Measurements from ENCODE around the gene RSPO4. TPM values are rescaled to one million over a fixed set of nuclear protein-coding genes. Genes with fewer than 3 reads are reported as not detected.

The RSPO4 gene
- total RNA-seq, 1 experiment from 2014 or later, result 6.7 TPM

GRCh38 chr20:995170-995569 is 6.9 kb downstream of the RSPO4 start:
- DNase-seq, result no peak
- Histone ChIP-seq H2BK20ac (ENCODE audit: low read depth, low read length, poor library complexity, severe bottlenecking) (no peak overlapping the region), H3K18ac (ENCODE audit: insufficient read length, low read depth, low read length) (no peak overlapping the region), H4K91ac (ENCODE audit: insufficient read length, low read depth, low read length) (no peak overlapping the region), H3K79me2 (ENCODE audit: insufficient read depth, low read length) (no peaks in the 10 kb centered on the region), H3K9ac (ENCODE audit: extremely low read depth, insufficient read length, low read length) (no peak overlapping the region), H2BK5ac (ENCODE audit: insufficient read length, low read length) (no peak overlapping the region), H3K27me3 (ENCODE audit: insufficient read depth, low read length) (no peaks in the 10 kb centered on the region), H4K8ac (replicated peaks; ENCODE audit: insufficient read length, low read depth, low read length) (no peak overlapping the region), H3T11ph (ENCODE audit: low read length) (no peak overlapping the region), H3K14ac (ENCODE audit: insufficient read depth, low read length) (no peak overlapping the region), H2BK15ac (ENCODE audit: low read depth, low read length) (no peak overlapping the region), H2BK120ac (ENCODE audit: low read depth, low read length, poor library complexity, severe bottlenecking) (no peak overlapping the region), H3K27ac (ENCODE audit: insufficient read length, low read depth, low read length) (no peak overlapping the region), H3K4ac (ENCODE audit: low read depth, low read length) (no peak overlapping the region), H2AFZ (ENCODE audit: low read length) (no peak overlapping the region), H4K5ac (ENCODE audit: insufficient read length, low read depth, low read length) (no peak overlapping the region), H3K9me3 (ENCODE audit: control insufficient read depth, low read depth, low read length) (no peaks in the 10 kb centered on the region), H4K20me1 (ENCODE audit: control insufficient read depth, insufficient read depth, insufficient read length) (no peaks in the 10 kb centered on the region), H3K56ac (ENCODE audit: insufficient read length, low read depth, low read length) (no peak overlapping the region), H2BK12ac (ENCODE audit: insufficient read length, low read depth, low read length) (no peak overlapping the region), H3K4me1 (ENCODE audit: insufficient read depth, low read length) (no peaks in the 10 kb centered on the region), H3K23me2 (ENCODE audit: insufficient read length, low read depth, low read length, poor library complexity, severe bottlenecking) (no peaks in the 10 kb centered on the region), H2AK5ac (ENCODE audit: insufficient read length, low read length) (no peak overlapping the region), H3K4me2 (ENCODE audit: insufficient read depth, insufficient read length, low read length) (no peak overlapping the region), H3K79me1 (ENCODE audit: insufficient read depth, low read depth, low read length, poor library complexity, severe bottlenecking) (no peaks in the 10 kb centered on the region), H3K23ac (ENCODE audit: insufficient read length, low read depth, low read length) (no peak overlapping the region)
- H3K4me1 Mint-ChIP-seq, result peaks cover 2 to 13% of the 10 kb centered on the region in 2 experiments
- WGBS (ENCODE audit: extremely low coverage, insufficient read length, low lambda C conversion rate), result no CpG with 5 or more reads among the region's 8 CpGs
- no peaks in the 10 kb centered on the region for H3K9me3 Mint-ChIP-seq
- H3K4me3 Mint-ChIP-seq, result no peak overlapping the region
- peaks cover 7% of the 10 kb centered on the region for H3K27me3 Mint-ChIP-seq (ENCODE audit: low read depth)
- no peaks in the 10 kb centered on the region; a peak in 1 of 7 replicates for H3K36me3 Mint-ChIP-seq (ENCODE audit: insufficient read depth in 1 of 3, low read depth in 3 of 3)
- TF ChIP-seq CTCF (conservative IDR thresholded peaks at IDR 0.05), result no peak
- no peak overlapping the region for H3K27ac Mint-ChIP-seq

Data from H9 (cell line).